Activated CD8-positive, alpha-beta memory T cell treated with anti-CD3 and anti-CD28 coated beads for 1 hour (primary cell): ENCODE results near the gene PFKFB1.

Experiments used
- DNase-seq, 2 donors: peaks; one replicate each; pipeline ENCODE4 v3.0.0-alpha.2; 2020; ENCODE audit warnings: low read depth in 1 of 2; ENCODE audit errors: extremely low read depth in 1 of 2

Gene PFKFB1

GRCh38 chrX:54928876-54929275 lies 65.1 kb downstream of the PFKFB1 start:
- no peak for DNase-seq

DNA sequence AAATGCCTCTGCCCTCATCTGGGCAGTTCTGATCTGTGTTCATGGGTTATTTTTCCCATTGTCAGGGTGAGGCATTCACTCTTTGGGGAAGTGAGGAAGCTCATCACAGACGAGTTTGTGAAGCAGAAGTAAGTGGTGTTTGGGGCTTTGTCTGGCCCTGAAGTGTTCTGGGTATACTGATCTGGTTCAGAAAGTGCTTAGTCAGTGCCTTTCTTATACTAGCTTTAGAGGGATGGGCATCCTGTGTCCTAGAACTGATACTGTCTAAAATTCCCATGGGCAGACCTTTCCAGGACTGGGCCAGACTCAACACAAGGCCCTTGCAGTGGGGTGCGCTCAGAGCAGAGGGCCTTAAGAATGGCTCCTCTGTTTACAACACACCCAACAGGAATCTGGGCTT lies 67.0 kb downstream of the PFKFB1 start:
- DNase-seq: no peak

- DNase-seq: no peak
Observed at GRCh38 chrX:54923376-54923775, 70.6 kb downstream of the PFKFB1 start.

DNA sequence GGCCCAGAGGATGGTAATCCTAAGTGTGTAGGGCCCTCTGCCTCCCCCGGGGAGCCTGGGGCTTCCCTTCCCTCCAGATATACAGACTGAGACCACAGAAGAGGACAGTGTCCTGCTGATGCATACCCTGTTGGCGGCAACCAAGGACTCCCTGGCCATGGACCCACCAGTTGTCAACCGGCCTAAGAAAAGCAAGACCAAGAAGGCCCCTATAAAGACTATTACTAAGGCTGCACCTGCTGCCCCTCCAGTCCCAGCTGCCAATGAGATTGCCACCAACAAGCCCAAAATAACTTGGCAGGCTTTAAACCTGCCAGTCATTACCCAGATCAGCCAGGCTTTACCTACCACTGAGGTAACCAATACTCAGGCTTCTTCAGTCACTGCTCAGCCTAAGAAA lies 71.4 kb downstream of the PFKFB1 start:
- no peak for DNase-seq

GRCh38 chrX:54921427-54922021 lies 72.5 kb downstream of the PFKFB1 start:
- DNase-seq: peak in 1 of 2 donors; percentile 31

GRCh38 chrX:54920610-54921426 lies 73.2 kb downstream of the PFKFB1 start, which contains the start of gene TRO:
Gene TRO (plus strand): TSS chrX:54920824. CDS start chrX:54922247, 1,423 bp downstream.
- DNase-seq: no peak

DNA sequence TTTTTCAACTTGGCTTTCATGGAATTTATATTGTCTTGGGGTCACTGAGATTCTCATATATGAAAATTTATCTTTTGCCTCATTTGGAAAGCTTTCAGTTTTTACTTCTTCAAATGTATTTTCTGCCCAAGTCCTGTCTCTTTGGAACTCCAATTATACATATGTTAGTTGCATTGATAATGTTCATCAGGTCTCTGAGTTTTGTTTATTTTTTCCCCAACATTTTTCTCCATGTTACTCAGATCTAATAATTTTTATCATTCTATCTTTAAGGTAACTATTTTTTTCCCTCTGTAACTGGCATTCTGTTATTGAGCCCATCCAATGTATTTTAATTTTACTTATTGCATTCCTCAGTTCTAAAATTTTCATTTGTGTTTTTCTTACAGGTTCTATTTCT lies 84.0 kb downstream of the PFKFB1 start:
- DNase-seq: no peak

GRCh38 chrX:54894159-54894558 lies 99.8 kb downstream of the PFKFB1 start:
- no peak for DNase-seq

DNA sequence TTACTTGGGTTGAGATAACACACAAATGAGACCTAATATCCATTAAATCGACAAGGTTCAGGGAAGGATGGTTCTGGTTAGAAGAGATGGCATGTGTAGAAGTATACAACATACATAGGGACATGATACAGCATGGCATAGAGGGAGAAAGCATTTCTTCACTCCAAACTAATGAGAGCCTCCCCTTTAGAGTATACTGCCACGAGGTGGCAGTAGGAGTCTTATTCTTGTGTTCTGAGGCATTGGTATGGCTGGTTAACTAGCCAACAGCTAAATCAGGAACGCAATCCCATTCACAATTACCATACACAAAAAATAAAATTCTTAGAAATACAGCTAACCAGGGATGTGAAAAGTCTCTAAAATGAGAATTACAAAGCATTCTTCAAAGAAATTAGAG lies 102.4 kb downstream of the PFKFB1 start:
- no peak for DNase-seq

GRCh38 chrX:54885740-54886139 lies 108.2 kb downstream of the PFKFB1 start:
- DNase-seq: no peak
